Measurements from ENCODE around the gene SYT7. TPM values are rescaled to one million over a fixed set of nuclear protein-coding genes. Genes with fewer than 3 reads are reported as not detected.

SYT7 gene
- polyA plus RNA-seq, 2 of the 4 experiments (the other 2 are of a cell fraction), result 0.37 to 1.0 TPM

- WGBS (ENCODE audit: missing lambda C conversion rate), result 75% methylated on average over 1 of the region's 1 CpG
- Histone ChIP-seq H3K4me2 (no peak overlapping the region), H3K9me3 (no peaks in the 10 kb centered on the region), H3K27ac (no peak overlapping the region), H3K4me3 (no peak overlapping the region), H3K4me1 (no peaks in the 10 kb centered on the region)
- ChIA-PET POLR2A (no interaction called here), CTCF (interaction anchor here (0.9 to 9.1 kb wide), 7 partner anchors 11 to 80 kb away, joined by 3 to 150 read pairs (median 4); partner anchors contain the start of gene LRRC10B)
- DNase-seq (ENCODE audit: low read depth in 1 of 2, low spot score in 1 of 2) (no peak), ATAC-seq (no peak), FAIRE-seq (no peak)
- TF ChIP-seq EHMT2 (IDR thresholded peaks at IDR 0.05; ENCODE audit: low read depth) (no peak), CEBPB (IDR thresholded peaks at IDR 0.05) (no peak), ATOH8 (CRISPR knock-in tag; IDR thresholded peaks at IDR 0.05; ENCODE audit: low read depth) (no peak), ZFP36 (IDR thresholded peaks at IDR 0.05; ENCODE audit: borderline replicate concordance, partially characterized antibody) (no peak), CBX2 (IDR thresholded peaks at IDR 0.05; ENCODE audit: borderline replicate concordance, low read depth) (no peak), FOSL2 (IDR thresholded peaks at IDR 0.05) (no peak), FOSL2 (CRISPR knock-in tag; IDR thresholded peaks at IDR 0.05) (no peak), KDM1A (IDR thresholded peaks at IDR 0.05; ENCODE audit: low read depth) (no peak)
Measured at GRCh38 chr11:61526229-61526628, 54.6 kb downstream of the SYT7 start.

GRCh38 chr11:61524963-61525587 is 55.8 kb downstream of the SYT7 start:
- H3K4me3 ChIP-seq, result no peak overlapping the region
- CTCF ChIA-PET, result interaction anchor here (0.8 to 9.1 kb wide), 5 partner anchors 7 to 104 kb away, joined by 3 to 150 read pairs (median 9); no protein-coding TSS in a partner anchor
- TF ChIP-seq TP53 (CRISPR knock-in tag; IDR thresholded peaks at IDR 0.05) (no peak), RNF2 (IDR thresholded peaks at IDR 0.05; ENCODE audit: borderline replicate concordance, low read depth) (no peak), JUNB (IDR thresholded peaks at IDR 0.05) (no peak), FOXS1 (CRISPR knock-in tag; IDR thresholded peaks at IDR 0.05) (no peak), POLR2AphosphoS2 (conservative IDR thresholded peaks at IDR 0.05; ENCODE audit: low read length) (no peak), CBX2 (IDR thresholded peaks at IDR 0.05; ENCODE audit: borderline replicate concordance, low read depth) (no peak), FOSB (CRISPR knock-in tag; IDR thresholded peaks at IDR 0.05) (no peak), NPAS2 (CRISPR knock-in tag; IDR thresholded peaks at IDR 0.05; ENCODE audit: borderline replicate concordance) (no peak), HES2 (IDR thresholded peaks at IDR 0.05) (no peak), MAZ (IDR thresholded peaks at IDR 0.05; ENCODE audit: borderline replicate concordance, low read depth, low read length) (no peak)
- no peak overlapping the region for H3K27ac ChIP-seq
- H3K4me2 ChIP-seq, result no peak overlapping the region
- no peak for FAIRE-seq
- WGBS (ENCODE audit: missing lambda C conversion rate), result 64% methylated on average over 19 of the region's 19 CpGs
- no peak for ATAC-seq
- no peaks in the 10 kb centered on the region for H3K4me1 ChIP-seq
- H3K9me3 ChIP-seq, result no peaks in the 10 kb centered on the region
- no peak for DNase-seq (ENCODE audit: low read depth in 1 of 2, low spot score in 1 of 2)
- POLR2A ChIA-PET, result no interaction called here

DNA sequence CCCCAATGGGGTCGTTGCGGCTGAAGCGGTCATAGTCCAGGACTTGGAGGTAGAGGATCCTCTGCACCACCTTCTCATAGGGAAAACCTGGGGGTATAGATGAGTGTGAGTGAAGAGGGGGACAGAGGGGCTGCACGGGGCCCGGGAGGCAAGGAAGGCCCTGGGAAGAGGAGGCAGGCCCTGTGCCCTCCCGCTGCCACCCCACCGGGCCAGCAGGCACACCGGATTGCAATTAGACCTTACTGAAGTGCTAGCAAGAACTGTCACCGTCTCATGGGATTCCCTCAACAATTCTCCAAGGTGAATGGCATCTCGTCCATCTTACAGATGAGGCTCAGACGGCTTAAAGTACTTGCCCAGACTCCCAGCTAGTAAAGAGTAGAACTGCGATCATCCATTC is 56.4 kb downstream of the SYT7 start:
- CTCF ChIA-PET, result interaction anchor here (0.8 to 2.6 kb wide), 4 partner anchors 8 to 104 kb away, joined by 3 to 9 read pairs (median 6); no protein-coding TSS in a partner anchor
- Histone ChIP-seq H3K9me3 (no peaks in the 10 kb centered on the region), H3K4me1 (no peaks in the 10 kb centered on the region), H3K27ac (no peak overlapping the region), H3K4me2 (no peak overlapping the region), H3K4me3 (no peak overlapping the region)
- FAIRE-seq (no peak), DNase-seq (ENCODE audit: low read depth in 1 of 2, low spot score in 1 of 2) (no peak), ATAC-seq (no peak)
- TF ChIP-seq HOXA7 (CRISPR knock-in tag; IDR thresholded peaks at IDR 0.05) (no peak), ZNF302 (CRISPR knock-in tag; IDR thresholded peaks at IDR 0.05) (no peak), HOXB13 (CRISPR knock-in tag; IDR thresholded peaks at IDR 0.05; ENCODE audit: low read depth) (no peak), ATOH8 (CRISPR knock-in tag; IDR thresholded peaks at IDR 0.05; ENCODE audit: low read depth) (no peak), MAFK (IDR thresholded peaks at IDR 0.05; ENCODE audit: partially characterized antibody) (no peak), NPAS2 (CRISPR knock-in tag; IDR thresholded peaks at IDR 0.05; ENCODE audit: borderline replicate concordance) (no peak), BCL3 (IDR thresholded peaks at IDR 0.05) (no peak), FOXS1 (CRISPR knock-in tag; IDR thresholded peaks at IDR 0.05) (no peak), CHD2 (IDR thresholded peaks at IDR 0.05; ENCODE audit: low read length, partially characterized antibody) (no peak), NFE2L2 (conservative IDR thresholded peaks at IDR 0.05; ENCODE audit: low read length) (no peak), RCOR1 (IDR thresholded peaks at IDR 0.05; ENCODE audit: low read depth, low read length) (no peak), RAD21 (conservative IDR thresholded peaks at IDR 0.05 in 1 of 2, IDR thresholded peaks at IDR 0.05 in 1 of 2) (no peak), HES2 (IDR thresholded peaks at IDR 0.05) (no peak), KDM5A (IDR thresholded peaks at IDR 0.05) (no peak), TP53 (CRISPR knock-in tag; IDR thresholded peaks at IDR 0.05) (no peak)
- TF ChIP-seq, protein P1, sequence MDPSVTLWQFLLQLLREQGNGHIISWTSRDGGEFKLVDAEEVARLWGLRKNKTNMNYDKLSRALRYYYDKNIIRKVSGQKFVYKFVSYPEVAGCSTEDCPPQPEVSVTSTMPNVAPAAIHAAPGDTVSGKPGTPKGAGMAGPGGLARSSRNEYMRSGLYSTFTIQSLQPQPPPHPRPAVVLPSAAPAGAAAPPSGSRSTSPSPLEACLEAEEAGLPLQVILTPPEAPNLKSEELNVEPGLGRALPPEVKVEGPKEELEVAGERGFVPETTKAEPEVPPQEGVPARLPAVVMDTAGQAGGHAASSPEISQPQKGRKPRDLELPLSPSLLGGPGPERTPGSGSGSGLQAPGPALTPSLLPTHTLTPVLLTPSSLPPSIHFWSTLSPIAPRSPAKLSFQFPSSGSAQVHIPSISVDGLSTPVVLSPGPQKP (IDR thresholded peaks at IDR 0.05; ENCODE audit: low read depth, low read length), result no peak
- POLR2A ChIA-PET, result no interaction called here
- 38% methylated on average over 9 of the region's 12 CpGs for WGBS (ENCODE audit: missing lambda C conversion rate)
